Progenitor cell of endocrine pancreas (in vitro differentiated cells): ENCODE measurements around the gene NKAIN2. TPM values are rescaled to one million over a fixed set of nuclear protein-coding genes. Genes with fewer than 3 reads are reported as not detected.

Source experiments
- DNase-seq: peaks from one replicate; pipeline ENCODE4 v3.0.0; 2021; ENCODE audit warnings: low spot score; ENCODE audit not compliant: unreplicated experiment
- H3K27ac Mint-ChIP-seq: 2 replicates; pipeline ENCODE4 v1.8.0; 2021; ENCODE audit warnings: mild to moderate bottlenecking, moderate library complexity, mixed read lengths
- H3K27me3 Mint-ChIP-seq: 2 replicates; pipeline ENCODE4 v1.8.0; 2021; ENCODE audit warnings: mixed read lengths
- H3K36me3 Mint-ChIP-seq: 2 replicates; pipeline ENCODE4 v1.8.0; 2022; ENCODE audit warnings: mixed read lengths; ENCODE audit not compliant: insufficient read depth
- H3K4me1 Mint-ChIP-seq: 2 replicates; pipeline ENCODE4 v1.8.0; 2021; ENCODE audit warnings: low read depth, mixed read lengths
- H3K4me3 Mint-ChIP-seq: 2 replicates; pipeline ENCODE4 v1.8.0; 2021; ENCODE audit warnings: low read depth, mild to moderate bottlenecking, moderate library complexity, mixed read lengths
- H3K9me3 Mint-ChIP-seq: 2 replicates; pipeline ENCODE4 v1.8.0; 2021; ENCODE audit warnings: low read depth, mixed read lengths
- total RNA-seq: library from RNA; stranded (reverse); gene quantifications from 2 replicates; pipeline ENCODE4 v1.2.1, GENCODE V29; 2021
- TF ChIP-seq, protein P1 (sequence below): fragments of 200-600 bp; sonication (generic); IDR thresholded peaks from one replicate; pipeline ENCODE4 v1.5.0; 2021; ENCODE audit warnings: antibody characterized with exemption, mild to moderate bottlenecking; ENCODE audit not compliant: unreplicated experiment

The NKAIN2 gene
- total RNA-seq, 1 donor from 2014 or later = 2.5 TPM

DNA sequence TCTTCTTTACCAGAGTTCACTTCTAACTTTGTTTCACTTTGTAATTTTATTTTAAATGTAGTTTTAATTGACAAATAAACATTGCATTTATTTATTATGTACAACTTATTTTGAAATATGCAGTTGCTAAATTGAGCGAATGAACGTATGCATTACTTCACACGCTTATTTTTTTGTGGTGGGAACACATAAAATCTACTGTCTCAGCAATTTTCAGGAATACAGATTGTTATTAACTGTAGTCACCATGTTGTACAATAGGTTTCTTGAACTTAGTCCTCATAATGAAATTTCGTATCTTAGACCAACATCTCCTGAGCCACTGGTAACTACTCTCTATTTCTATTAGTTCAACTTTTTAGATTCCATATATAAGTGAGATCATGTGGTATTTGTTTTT lies 46.9 kb downstream of the NKAIN2 start:
- Mint-ChIP-seq H3K27me3 (no peaks in the 10 kb centered on the region), H3K27ac (no peak overlapping the region), H3K4me1 (no peaks in the 10 kb centered on the region)

GRCh38 chr6:123854201-123854600 lies 50.5 kb downstream of the NKAIN2 start:
- DNase-seq = no peak
- Mint-ChIP-seq H3K36me3 (no peaks in the 10 kb centered on the region), H3K4me3 (no peak overlapping the region), H3K9me3 (peaks cover 4% of the 10 kb centered on the region), H3K27me3 (peaks cover 3% of the 10 kb centered on the region), H3K4me1 (peaks cover 3% of the 10 kb centered on the region), H3K27ac (no peak overlapping the region)
- TF ChIP-seq, protein P1, sequence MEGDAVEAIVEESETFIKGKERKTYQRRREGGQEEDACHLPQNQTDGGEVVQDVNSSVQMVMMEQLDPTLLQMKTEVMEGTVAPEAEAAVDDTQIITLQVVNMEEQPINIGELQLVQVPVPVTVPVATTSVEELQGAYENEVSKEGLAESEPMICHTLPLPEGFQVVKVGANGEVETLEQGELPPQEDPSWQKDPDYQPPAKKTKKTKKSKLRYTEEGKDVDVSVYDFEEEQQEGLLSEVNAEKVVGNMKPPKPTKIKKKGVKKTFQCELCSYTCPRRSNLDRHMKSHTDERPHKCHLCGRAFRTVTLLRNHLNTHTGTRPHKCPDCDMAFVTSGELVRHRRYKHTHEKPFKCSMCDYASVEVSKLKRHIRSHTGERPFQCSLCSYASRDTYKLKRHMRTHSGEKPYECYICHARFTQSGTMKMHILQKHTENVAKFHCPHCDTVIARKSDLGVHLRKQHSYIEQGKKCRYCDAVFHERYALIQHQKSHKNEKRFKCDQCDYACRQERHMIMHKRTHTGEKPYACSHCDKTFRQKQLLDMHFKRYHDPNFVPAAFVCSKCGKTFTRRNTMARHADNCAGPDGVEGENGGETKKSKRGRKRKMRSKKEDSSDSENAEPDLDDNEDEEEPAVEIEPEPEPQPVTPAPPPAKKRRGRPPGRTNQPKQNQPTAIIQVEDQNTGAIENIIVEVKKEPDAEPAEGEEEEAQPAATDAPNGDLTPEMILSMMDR = no peak

More for the DNA sequence above, 46.9 kb downstream of the NKAIN2 start:
- Mint-ChIP-seq H3K4me3 (no peak overlapping the region), H3K36me3 (no peaks in the 10 kb centered on the region), H3K9me3 (peaks cover 4% of the 10 kb centered on the region)
- TF ChIP-seq, protein P1 = no peak
- no peak for DNase-seq

DNA sequence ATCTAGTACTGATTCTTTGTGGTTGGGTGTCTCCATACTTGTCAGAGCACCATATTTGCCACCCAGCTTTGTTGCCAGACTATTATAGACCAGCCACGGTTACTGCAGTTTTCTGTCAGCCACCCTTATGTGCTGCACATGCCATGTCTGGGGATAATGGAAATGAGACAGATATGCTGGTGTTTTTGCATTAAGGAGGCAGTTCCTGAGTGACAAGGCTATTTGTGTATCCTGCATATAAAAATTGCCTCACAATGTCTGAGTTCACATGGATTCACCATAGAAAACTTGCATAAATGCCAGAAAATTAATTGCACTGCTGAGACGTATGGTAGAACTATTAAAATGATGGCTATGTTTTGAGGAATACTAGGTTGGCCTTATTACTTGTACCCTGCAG lies 51.8 kb downstream of the NKAIN2 start:
- H3K36me3 Mint-ChIP-seq = no peaks in the 10 kb centered on the region
- H3K27ac Mint-ChIP-seq = no peak overlapping the region
- H3K4me1 Mint-ChIP-seq = peaks cover 3% of the 10 kb centered on the region
- H3K27me3 Mint-ChIP-seq = peaks cover 5% of the 10 kb centered on the region
- TF ChIP-seq, protein P1 = no peak
- H3K9me3 Mint-ChIP-seq = peaks cover 4% of the 10 kb centered on the region
- DNase-seq = no peak
- no peak overlapping the region for H3K4me3 Mint-ChIP-seq

DNA sequence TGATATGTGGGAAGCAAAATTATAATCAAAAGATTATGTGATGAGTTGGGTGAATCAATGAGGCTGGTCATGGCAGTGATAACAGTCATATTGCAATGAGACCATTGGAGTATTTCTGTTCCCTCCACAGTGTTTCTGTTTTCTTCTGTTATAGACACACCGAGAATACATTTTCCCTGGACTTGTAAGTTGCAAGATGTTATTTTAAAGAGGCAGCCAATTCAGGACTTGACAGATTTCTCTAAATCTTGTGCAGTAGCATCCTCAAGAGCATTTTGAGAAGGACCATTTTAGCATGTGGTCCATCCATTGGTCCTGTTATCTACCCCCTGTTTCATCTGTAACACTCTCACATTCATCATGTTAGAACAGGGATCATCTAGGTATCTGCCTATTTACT lies 55.6 kb downstream of the NKAIN2 start:
- no peaks in the 10 kb centered on the region for H3K9me3 Mint-ChIP-seq
- H3K36me3 Mint-ChIP-seq = no peaks in the 10 kb centered on the region
- TF ChIP-seq, protein P1 = no peak
- DNase-seq = no peak
- no peak overlapping the region for H3K27ac Mint-ChIP-seq
- H3K4me1 Mint-ChIP-seq = peaks cover 3% of the 10 kb centered on the region
- H3K4me3 Mint-ChIP-seq = no peak overlapping the region
- peaks cover 11% of the 10 kb centered on the region for H3K27me3 Mint-ChIP-seq

DNA sequence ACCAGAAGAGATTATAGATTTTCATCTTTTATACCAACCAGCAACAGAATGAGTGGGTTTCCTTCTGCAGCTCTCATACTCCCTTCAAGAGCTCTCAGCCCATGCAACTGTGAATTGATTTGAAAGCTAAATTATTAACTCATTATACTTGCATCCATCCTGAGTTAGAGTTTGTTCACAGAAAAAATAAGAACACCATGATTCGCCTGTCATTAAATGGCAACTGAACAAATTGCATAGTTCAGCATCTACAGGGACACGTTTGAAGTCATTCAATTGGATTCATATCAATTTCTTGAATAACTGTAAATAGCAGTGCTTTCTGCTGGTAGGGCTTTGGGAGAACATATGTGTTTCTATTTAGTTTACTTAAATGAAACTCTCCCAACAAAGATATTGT lies 65.7 kb downstream of the NKAIN2 start:
- Mint-ChIP-seq H3K9me3 (no peaks in the 10 kb centered on the region), H3K4me1 (peaks cover 15% of the 10 kb centered on the region), H3K4me3 (no peak overlapping the region)

More for the DNA sequence above, 65.7 kb downstream of the NKAIN2 start:
- Mint-ChIP-seq H3K36me3 (no peaks in the 10 kb centered on the region), H3K27ac (no peak overlapping the region), H3K27me3 (no peaks in the 10 kb centered on the region)
- TF ChIP-seq, protein P1 = no peak
- DNase-seq = no peak
